GM21515 (cell line): Measurements from ENCODE around the gene CTSE.

Experiments
- ATAC-seq: cut with Tn5 transposase; IDR thresholded peaks from one replicate; pipeline ENCODE4 v1.9.1; 2021; ENCODE audit not compliant: unreplicated experiment

The CTSE gene

DNA sequence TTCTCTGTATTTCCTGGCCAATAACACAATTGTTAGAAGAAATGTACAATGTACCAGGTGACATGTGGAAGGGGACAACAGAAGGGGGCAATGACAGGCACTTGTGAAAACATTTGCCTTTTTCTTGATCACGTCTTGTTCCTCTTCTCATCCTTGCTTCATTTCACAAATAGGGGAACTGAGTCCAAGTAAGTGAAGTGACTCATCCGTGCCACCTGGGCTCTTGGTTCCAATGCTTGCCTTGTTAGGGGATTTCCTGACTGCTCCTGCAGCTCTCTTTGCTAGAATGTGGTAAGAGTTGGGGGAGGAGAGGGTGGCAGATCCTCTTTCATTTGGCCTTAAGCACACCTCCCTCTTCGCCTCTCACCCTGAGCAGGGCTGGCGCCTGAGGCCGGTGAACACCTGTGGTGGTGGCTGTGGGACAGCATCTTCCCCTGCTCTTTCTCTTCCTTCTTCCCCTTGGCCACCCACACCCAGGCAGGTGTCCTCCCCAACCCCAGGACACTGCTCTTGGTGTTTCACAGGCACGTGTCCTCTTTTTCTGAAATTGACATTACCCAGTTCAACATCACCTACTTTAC is 27.1 kb upstream of the CTSE start:
- ATAC-seq, result peak; percentile 82

DNA sequence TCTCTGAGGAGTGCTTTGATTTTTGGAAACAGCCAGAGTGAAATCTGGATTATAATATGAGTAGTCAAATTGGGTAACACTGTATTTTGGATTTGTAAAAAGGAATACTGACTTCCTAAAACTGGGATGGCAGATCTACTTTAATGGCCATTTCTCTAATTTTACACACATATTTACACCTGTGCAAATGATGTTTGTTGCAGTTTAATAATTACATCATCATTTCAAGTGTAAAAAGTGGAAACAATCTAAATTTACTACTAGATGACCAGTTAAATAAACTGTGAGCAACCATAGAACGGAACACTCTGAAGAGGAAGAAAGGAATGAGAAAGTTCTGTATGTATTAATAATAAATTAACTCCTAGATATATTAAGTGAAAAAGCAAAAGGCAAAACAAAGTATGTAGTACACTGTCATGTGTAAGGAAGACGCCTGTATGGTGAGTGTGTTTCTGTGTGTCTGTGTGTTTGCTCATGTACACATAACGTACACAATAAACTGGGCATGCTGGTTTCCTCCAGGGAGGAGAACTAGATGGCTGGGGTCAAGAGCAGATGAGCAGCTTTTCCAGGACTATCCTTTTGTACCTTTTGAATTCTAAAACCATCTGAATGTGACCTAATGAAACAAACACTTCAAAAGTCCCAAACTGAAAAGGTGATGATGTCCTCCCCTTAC is 26.4 kb upstream of the CTSE start:
- ATAC-seq, result no peak

DNA sequence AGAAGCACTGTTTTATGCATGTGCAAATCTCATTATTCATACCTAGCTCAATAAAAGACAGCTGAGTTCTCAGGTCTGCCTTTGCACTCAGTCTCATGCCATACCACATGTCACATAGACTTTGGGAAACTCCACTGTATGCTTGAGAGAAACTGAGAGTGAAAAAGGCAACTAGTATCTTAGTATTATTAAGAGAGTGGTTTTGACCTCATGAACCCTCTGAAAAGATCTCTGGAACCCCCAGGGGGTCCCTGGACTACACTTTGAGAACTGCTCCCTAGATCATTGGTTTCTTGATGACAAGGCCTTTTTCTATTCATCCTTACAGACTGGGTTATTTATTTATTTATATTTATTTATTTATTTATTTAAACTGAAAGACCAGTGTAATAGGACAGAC is 25.6 kb upstream of the CTSE start:
- ATAC-seq, result peak; percentile 38

DNA sequence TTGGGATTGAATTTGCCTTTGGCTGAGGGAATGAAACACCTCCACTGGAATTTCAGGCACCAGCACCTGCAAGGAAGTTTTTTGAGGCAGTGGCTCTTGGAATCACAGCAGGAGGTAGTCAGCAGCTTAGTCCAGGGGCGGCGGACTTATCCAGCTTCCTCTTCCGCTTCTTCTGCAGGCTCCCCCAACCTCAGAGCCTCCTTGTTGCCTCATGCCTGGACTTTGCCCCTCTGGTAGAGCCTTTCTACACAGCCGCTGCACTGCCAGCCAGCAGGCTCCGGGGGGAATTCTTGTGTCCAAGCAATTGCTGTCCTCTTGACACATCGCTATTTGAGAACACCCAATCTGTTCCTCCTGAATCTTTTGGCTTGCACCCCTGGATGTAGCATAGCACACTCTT is 24.9 kb upstream of the CTSE start:
- no peak for ATAC-seq

DNA sequence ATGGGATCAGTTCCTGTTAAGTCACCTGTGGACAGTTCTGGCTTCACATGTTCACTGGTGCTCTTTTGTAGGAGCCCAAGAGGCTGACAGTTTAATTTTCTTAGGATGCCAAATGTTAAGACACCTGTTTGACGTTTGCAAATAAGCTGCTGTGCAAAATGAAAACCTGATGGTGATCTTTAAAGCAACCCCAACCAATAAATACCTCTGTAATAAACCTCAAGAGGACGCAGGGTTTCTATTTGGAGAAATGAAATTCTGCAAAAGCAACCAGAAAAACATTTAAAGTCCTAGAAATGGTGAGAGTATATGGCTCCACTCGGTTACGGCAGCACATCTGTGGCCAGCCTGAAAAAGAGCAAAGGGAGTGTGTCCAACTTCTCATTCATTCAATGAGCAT is 23.6 kb upstream of the CTSE start:
- no peak for ATAC-seq

DNA sequence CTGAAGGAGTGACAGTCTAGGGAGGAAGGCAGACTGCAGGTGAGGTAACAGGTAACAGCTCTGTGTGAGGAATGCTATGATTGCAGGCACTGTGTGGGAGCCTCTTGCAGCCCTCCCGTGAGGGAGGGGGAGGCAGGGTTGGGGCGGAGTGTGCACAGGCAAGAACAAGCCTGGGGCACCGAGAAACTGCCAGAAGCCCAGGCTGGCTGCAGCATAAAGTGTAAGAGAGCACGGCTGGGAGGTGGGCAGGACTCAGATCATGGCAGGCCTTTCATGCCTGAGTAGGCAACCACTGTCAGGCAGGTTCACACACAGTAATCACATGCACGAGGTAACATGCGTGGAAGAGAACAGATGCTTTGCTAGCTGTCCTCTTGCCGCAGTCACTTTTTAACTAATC is 17.9 kb upstream of the CTSE start:
- no peak for ATAC-seq

DNA sequence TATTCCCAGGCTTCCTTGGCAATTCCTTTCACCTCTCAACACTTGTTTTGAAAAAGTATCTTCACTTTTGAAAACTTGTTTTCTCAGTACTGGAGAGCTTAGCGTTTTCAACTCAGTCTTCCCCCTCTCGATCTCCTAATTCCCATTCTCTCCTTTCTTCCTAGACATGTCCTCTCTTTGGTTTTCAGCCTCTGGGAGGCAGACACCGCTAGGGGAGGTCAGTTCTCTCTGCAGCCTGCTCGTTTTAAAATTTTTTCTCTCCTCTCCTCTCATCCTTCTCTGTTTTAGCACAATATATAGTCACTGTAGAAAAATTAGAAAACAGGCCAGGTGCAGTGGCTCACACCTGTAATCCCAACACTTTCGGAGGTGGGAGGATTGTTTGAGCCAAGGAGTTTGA is 16.6 kb upstream of the CTSE start:
- no peak for ATAC-seq

DNA sequence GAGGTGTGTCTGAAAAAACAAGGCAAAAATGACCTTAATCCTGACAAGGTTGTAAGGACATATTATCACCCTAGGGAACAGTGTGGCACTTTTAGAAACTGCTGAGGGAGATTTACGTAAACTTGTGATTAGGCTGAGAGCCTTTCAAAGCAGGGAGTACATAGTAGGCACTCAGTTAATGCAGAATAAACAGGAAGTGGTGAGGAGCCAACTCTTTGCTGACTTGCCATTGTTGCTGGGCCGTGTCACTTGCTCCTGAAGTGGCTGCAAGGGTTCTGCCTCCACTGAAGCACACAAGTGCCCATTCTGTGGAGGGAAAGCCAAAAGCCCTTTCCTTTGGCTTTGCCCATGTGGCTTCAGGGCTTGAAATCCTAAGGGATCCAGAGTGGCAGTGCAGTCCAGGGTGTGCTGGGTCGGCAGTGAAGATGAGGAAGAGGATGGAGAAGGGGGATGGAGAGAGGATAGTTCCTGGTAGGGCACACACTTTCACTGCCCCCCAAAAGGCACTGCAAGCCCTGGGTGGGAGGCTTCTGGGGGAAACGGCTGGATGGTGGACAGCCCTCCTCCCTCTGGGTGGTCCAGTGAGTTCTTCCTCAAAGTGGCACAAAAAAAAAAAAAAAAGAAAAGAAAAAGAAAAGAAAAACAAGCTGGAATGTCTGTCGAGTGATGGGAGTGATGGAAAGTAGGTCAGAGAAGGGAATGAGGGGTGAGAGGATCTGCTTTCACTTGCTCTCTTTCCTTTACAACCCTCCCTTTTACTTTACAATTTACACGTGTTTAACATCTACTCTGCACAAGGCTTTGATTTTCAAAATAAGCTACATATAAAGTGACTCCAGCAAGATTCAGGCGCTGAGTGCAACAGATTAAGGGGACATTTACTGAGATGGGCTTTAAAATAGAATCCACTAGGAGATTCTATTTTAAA is 15.6 kb upstream of the CTSE start:
- no peak for ATAC-seq

DNA sequence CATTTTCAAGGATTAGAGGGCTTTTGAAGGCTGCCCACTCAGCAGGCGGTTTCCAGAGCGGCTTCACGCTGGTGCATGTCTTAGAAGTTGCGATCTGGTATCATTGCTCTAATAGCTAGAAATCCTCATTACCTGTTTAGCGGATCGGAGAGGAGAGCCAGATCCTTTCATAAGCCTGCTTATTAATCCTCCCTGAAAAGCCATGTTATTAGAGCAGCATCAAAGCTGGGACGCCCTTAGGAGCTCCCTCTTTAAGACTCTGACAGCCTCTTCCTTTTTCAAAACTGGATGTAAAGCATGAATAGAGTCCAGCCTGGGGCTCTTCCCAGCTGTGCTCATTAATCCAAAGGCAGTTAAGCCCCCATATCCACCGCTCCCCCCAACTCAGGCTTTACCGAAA is 13.9 kb upstream of the CTSE start:
- ATAC-seq, result no peak

DNA sequence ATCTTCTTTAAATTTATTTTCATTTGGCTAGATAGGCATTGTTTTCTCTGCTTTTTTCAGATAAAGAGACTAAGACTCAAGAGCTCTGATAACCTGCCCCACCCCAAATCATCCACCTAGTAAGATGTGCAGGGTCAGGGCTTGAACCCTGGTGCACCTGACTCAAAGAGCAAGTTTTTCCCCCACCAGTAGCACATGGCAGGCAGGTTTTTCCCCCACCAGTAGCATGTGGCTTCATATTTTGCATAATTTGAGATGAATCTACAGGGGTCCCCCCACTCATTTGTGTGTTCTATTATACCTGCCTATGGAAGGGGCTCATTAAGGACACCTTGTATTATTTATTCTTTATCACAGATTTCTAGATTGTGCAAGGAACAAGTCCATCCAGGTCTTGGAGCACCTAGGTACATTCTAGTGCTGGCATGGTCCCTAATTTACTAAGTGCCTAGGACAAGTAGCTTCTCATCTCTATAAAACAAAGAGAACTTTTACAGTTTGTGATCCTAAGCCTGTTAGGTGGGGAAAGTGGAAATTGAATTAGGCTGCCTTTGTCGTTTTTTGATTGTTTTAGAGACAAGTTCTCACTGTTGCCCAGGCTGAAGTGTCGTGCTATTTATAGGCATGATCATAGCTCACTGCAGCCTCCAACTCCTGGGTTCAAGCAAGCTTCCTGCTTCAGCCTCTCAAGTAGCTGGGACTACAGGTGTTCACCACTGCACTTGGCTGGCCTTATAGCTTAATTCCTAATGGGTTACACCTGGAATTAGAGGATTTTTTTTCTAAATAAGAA is 13.2 kb upstream of the CTSE start:
- no peak for ATAC-seq

DNA sequence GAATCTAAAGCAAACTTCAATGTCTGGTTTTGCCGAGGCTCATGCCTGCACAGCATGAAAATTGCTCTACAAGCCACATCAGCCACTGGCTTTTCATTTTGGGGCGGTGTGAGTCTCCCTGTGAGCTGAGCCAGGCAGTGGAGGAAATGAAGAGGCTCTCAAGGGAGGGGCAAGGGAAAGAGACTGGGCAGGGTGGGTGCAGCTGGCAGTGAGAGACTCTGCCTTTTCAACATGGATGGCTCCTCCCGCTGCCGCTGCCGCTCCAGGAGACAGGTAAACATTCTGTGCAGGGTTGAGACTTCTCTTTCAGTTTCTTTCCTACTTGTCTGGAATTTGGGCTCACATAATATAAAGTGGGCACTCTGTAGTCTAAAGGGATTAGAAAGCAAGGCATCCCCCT is 11.3 kb upstream of the CTSE start:
- ATAC-seq, result no peak

DNA sequence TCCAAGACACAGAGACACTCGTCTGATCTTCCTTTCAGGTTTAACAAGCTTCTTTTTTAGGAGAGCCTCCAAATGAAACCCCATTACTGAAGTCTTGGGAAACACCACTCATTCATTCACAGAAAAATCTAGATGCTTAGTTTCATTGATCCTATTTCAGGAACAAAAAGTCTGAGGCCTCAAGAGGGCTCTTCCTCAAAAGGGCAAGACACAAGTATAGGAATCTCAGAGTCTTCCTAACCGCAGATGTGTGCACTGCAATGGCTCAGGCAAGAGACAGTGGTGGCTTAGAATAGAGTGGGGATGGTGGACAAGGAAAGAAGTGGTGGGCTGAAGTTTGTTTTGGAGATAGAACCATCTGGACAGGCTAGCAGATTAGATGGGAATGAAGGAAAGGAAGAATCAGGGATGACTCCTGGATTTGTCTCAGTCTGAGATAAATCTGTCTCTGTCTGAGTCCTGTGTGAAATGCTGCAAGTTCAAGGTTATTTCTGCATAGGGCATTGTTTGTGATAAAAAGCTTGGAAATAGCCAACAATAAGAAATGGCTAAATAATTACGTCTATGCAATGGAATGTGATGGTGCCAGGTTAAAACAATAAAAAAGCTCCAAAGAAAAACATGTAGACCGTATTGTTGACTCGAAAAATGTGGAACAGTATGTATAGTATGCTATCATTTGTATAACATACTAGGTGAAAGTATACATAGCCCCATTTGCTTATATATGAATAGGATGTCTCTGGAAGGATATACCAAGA is 8.9 kb upstream of the CTSE start:
- no peak for ATAC-seq

DNA sequence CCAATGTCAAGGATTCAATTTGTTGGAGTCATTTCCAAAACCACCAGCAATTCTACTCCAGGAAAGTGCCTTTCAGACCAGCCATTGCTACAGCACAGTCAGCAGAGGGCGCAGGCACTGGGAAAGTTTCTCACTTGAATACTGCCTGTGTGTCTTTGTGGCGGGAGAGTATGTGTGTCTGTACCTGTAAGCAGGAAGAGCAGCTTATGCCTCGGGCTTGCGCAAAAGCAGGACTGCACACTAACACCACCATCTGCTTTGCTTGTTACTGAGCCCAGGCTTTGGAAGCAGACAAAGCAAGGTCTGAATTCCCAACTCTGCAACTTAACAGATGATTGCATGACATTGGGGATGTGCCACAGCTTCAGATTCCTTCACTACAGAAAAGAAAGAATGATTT is 7.0 kb upstream of the CTSE start:
- ATAC-seq, result peak; percentile 84

DNA sequence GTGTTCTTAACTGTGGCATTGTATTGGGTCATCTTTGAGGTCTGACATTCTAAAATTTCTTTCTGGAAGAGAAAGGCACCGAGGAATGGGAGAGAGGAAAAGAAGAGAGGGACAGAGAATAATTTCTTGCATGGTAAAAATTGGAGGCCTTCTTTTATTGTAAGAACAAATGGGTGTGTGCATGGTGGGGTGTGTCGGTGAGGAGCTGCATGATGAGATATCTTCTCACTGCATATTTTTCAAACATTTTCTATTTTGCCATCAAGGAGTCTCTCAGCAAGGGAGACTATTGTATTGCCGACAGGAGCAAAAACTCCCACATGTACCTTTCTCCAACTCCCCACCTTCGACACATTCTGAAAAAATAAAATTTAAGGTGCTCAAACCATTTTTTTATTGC is 6.5 kb upstream of the CTSE start:
- no peak for ATAC-seq

DNA sequence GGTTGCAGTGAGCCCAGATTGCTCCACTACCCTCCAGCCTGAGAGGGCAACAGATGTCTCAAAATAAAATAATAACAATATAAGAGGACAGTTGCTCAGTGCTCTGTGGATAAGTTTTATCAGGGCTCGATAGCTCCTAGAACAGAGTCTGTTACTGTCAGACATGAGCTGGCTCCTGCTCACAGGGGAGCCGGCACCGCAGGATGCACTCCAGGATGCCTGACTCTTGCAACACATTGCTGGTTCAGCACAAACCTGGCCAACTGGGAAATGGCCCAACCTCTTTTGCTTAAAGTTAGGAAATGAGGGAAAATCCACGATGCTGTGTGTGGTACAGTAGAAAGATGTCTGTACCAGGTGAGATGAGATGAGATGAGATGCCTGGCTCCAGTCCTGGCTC is 5.8 kb upstream of the CTSE start:
- ATAC-seq, result no peak

DNA sequence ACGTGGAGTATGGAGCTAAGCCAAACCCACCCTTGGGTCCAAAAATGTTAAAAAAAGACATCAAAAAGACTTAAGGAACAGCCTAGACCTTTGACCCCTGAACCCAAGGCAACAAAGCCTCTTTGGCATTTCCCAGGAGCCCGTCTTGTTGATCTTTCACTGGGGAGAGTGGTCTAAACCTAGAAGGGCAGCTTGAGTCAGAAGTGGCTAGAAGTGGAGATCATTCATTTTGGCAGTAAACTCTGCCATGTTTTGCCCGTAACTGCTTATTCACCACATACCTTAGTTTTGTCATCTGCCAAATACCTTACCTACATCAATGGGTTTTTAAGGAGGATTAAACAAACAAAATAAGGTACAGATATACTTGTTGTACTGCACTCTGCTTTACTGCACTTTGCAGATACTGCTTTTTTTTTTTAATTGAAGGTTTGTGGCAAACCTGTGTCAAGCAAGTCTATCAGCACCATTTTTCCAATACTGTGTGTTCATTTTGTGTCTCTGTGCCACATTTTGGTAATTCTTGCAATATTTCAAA is 1.7 kb upstream of the CTSE start:
- ATAC-seq, result no peak

DNA sequence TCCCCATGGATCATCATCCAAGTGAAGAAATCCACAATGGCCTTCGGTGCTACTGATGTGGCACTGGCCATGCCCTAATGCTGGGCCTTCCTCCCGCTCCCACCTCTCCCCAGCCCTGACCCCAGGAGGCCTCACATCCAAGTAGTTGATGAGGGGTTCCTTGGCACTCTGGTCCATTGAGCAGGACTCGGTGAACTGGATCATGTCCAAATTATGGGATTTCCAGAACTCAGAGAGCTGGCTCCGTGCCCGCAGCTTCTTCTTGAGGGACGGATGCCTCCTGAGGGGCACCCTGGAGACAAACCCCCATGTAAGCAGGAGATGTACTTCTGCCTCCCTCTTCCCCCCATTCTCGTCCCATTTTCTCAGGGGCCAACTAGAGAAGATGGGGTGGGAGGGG is 929 bp downstream of the CTSE start:
- ATAC-seq, result no peak

DNA sequence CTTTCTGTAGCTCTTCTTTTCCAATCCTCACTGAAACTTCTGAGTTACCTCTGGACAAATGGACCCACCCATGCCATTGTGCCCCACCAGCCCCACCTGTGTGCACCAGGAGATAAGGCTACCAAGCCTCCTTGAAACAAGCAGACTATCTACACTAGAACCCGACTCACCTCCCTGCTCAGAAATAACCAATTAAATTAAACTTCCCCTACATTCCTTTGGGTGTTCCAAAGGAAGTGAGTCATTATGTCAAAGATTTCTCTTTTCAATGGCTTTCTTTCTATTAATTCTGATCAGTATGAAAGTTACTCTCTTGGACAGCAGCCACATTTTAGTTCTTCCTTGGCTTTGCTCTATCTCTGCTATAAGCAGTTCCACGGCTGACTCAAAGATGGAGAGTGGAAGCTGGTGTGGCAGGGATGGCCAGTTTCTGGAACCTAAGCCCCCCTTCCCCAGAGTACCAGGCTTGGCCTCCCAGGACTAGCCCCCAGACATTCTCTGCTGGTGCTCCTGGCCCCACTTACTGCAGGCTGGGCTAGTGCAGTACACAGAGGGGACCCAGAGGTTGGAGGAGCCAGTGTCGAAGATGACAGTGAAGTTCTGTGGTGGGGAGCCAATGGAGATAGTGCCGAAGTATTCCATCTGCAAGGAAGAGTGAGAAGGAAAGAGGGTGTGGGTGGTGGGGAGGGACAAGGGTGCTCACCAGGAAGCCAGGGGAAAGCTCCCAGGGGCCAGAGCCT is 1.9 kb downstream of the CTSE start:
- no peak for ATAC-seq

DNA sequence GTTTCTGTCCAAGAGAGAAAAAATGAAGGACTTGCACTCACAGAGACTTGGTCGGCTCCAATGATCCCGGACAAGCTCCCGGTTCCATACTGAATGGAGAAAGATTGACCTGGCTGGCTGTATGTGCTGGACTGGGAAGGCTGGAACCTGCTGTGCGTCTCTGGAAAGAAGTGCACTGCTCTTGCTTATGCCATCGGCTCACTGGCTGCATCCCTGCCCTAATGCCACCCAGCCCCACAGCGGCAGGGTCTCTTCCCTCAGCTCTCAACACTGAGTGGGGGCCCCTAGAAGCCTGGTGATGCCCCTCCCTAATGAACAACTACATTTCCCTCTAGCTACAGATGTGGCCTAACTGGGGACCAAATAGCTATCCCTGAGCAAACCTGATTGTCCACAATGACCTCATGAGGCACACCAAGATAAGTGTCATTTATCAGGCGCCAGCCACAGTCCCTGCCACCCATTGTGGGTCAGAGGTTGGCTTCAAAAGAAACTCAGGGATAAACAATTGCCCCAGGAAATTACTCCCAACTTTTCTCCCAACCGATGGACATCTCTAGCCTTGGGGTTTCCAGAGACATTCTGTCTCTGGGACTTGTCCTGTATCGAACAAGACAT is 2.6 kb downstream of the CTSE start:
- no peak for ATAC-seq
